Epithelial cell of esophagus (primary cell): ENCODE data around the gene SH3PXD2A.
"Not testable (repeated sequence)": the region's sequence is repeated elsewhere in the genome, so short reads cannot be mapped to it uniquely, and the experiment has no call there.

ENCODE experiments used
- DNase-seq: peaks from one replicate; pipeline ENCODE4 v3.0.0; 2010; ENCODE audit warnings: low read depth
- H3K4me3 ChIP-seq: 2 replicates; pipeline ENCODE4 v1.5.1; 2011; ENCODE audit warnings: mild to moderate bottlenecking, low read length, control low read depth
- CTCF ChIP-seq: IDR thresholded peaks from 2 replicates; pipeline ENCODE4 v1.5.1; 2011; ENCODE audit warnings: low read depth, mild to moderate bottlenecking, low read length, control low read depth, inconsistent platforms; ENCODE audit not compliant: insufficient read depth; ENCODE audit errors: missing control alignments

Gene SH3PXD2A

GRCh38 chr10:103612462-103613365 lies 242.7 kb downstream of the SH3PXD2A start:
- TF ChIP-seq CTCF: no peak
- peak; percentile 24 for DNase-seq
- no peak overlapping the region for H3K4me3 ChIP-seq

GRCh38 chr10:103610921-103611511 lies 244.4 kb downstream of the SH3PXD2A start:
- H3K4me3 ChIP-seq: no peak overlapping the region
- no peak for TF ChIP-seq CTCF
- DNase-seq: no peak

- no peak for DNase-seq
- TF ChIP-seq CTCF: no peak
- no peak overlapping the region for H3K4me3 ChIP-seq
Measured at GRCh38 chr10:103610083-103610472, 245.3 kb downstream of the SH3PXD2A start.

GRCh38 chr10:103609231-103610082 lies 245.9 kb downstream of the SH3PXD2A start:
- TF ChIP-seq CTCF: no peak
- DNase-seq: no peak
- H3K4me3 ChIP-seq: no peak overlapping the region

- not testable (repeated sequence) for H3K4me3 ChIP-seq, DNase-seq
Measured at GRCh38 chr10:103608056-103608455, 247.3 kb downstream of the SH3PXD2A start.

- H3K4me3 ChIP-seq: not testable (repeated sequence)
Measured at GRCh38 chr10:103607051-103607450, 248.3 kb downstream of the SH3PXD2A start.

GRCh38 chr10:103606097-103606438 lies 249.3 kb downstream of the SH3PXD2A start:
- H3K4me3 ChIP-seq, DNase-seq: not testable (repeated sequence)

More at GRCh38 chr10:103607051-103607450, 248.3 kb downstream of the SH3PXD2A start:
- not testable (repeated sequence) for DNase-seq

GRCh38 chr10:103605359-103606096 lies 249.8 kb downstream of the SH3PXD2A start:
- H3K4me3 ChIP-seq: no peak overlapping the region
- peak; percentile 46 for DNase-seq
- peak; percentile 73 for TF ChIP-seq CTCF
